Measurements from ENCODE around the gene TFB1M.
"Not testable (repeated sequence)": the region's sequence is repeated elsewhere in the genome, so short reads cannot be mapped to it uniquely, and the experiment has no call there.

The TFB1M gene

GRCh38 chr6:155219858-155220301 is 94.4 kb downstream of the TFB1M start:
- DNase-seq (ENCODE audit: insufficient read length, low spot score) (no peak), FAIRE-seq (no peak)

DNA sequence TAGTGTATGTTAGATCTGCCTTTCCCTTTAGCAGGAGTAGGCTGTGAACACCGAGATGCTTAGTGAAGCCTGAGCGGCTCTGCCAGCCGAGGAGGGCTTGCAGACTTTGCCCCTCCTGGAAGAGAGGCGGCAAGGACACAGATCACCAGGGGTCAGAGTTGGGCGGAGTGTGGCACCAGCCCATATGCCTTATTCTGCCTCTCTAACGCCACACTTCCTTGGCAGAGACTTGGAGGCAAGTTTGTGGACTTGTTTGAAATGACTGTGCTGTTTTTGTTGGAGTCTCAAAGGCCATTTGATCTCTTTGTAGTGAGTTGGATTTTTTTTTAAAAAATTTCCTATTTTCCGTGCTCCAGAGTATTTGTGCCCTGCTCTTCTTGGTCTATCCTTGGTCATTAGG is 95.0 kb downstream of the TFB1M start:
- DNase-seq (ENCODE audit: insufficient read length, low spot score) (no peak), FAIRE-seq (no peak)

More at GRCh38 chr6:155219858-155220301, 94.4 kb downstream of the TFB1M start:
- no peak for TF ChIP-seq POLR2A (IDR thresholded peaks at IDR 0.05; ENCODE audit: low read depth, low read length)

GRCh38 chr6:155218711-155219110 is 95.6 kb downstream of the TFB1M start:
- DNase-seq (ENCODE audit: insufficient read length, low spot score); FAIRE-seq: not testable (repeated sequence)

More for the DNA sequence above, 95.0 kb downstream of the TFB1M start:
- TF ChIP-seq POLR2A (IDR thresholded peaks at IDR 0.05; ENCODE audit: low read depth, low read length), result no peak

DNA sequence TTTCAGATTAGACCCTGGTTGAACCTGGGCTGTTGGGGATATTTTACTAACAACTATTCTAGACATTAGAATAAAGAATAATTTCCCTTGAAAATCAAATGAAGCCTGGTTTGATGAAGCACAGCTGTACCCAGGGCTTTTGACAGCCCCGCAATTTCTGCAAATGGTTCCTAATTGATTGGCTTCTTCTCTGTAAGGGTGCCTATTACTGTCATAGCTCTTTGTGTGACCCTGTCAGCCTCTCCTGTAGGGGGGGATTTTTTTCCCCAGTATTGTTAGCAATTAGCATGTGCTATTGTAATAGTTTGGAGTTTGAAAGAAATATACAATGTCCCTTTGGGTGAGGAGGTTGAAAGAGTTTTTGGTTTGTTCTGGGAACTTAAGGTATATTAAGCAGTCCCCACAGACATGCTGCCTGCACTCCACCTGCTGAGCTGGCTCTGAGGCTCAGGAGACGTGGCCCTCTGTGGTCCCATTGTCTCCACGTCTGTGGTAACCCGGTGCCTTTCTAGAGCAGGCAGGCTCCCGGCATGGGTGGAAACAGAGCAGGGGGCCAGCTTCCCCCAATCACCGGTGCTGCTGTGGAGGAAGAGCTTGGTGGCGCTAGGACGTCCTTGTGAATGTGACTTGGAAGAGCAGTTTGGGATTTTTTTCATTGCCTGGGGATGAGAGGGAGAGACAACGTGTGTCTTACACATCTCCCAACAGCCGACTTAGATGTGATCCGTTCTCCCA is 97.8 kb downstream of the TFB1M start:
- TF ChIP-seq POLR2A (IDR thresholded peaks at IDR 0.05; ENCODE audit: low read depth, low read length), result no peak
- no peak for FAIRE-seq
- no peak for DNase-seq (ENCODE audit: insufficient read length, low spot score)

DNA sequence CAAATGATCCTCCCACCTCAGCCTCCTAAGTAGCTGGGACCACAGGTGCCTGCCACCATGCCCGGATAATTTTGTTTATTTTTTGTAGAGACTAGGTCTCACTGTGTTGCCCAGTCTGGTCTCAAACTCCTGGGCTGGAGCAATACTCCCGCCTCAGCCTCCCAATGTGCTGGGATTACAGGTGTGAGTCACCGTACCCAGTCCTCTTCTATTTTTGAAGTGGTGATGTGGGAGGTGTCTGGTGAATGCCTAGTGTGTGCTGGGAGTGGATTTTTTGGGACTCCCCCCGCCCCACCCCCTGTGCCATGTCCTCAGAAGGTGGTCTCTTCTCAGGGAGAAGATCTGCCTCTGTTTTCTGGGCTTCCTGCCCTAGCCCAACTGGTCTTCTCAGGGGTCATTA is 98.4 kb downstream of the TFB1M start:
- DNase-seq (ENCODE audit: insufficient read length, low spot score), result no peak
- FAIRE-seq, result no peak
- TF ChIP-seq POLR2A (IDR thresholded peaks at IDR 0.05; ENCODE audit: low read depth, low read length), result no peak

GRCh38 chr6:155213611-155214372 is 100.5 kb downstream of the TFB1M start:
- FAIRE-seq (no peak), DNase-seq (ENCODE audit: insufficient read length, low spot score) (no peak)
- TF ChIP-seq POLR2A (IDR thresholded peaks at IDR 0.05; ENCODE audit: low read depth, low read length), result no peak

DNA sequence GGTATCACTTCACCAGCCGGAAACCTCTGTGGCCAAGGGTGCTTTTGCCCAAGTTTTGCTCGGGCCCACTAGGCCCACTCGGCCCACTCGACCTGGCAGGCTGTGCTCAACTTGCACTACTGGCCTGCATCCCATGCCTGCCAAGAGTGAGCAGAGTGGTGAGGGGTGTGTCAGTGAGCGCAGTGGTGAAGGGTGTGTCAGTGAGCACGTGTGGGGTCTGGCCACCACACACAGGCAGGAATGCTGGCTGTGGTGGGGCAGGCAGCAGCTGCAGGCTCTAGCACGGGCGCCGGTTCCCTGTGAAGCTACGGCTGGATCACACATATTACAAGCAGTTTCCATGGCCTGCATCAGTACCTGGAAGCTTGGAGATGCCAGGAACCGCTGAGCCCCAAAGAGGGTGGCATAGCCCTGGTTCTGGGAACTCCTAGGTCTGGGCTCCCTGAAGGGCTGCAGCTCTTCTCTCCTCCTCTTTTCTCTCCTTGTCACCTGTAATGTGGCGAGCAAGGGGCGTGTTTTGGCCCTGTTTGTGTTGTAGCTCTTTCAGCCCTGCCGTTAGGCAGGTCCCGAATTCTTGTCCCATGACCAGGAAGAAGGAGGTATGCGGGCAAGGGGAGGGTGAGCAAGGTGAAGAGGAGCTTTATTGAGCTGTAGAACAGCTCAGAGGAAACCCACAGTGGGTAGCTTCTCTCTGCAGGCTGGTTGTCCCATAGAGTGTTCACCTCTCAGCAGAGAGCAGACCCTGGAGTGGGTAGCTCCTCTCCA is 101.5 kb downstream of the TFB1M start:
- TF ChIP-seq POLR2A (IDR thresholded peaks at IDR 0.05; ENCODE audit: low read depth, low read length), result no peak
- no peak for FAIRE-seq
- no peak for DNase-seq (ENCODE audit: insufficient read length, low spot score)

GRCh38 chr6:155212106-155212505 is 102.2 kb downstream of the TFB1M start:
- no peak for DNase-seq (ENCODE audit: insufficient read length, low spot score)
- no peak for TF ChIP-seq POLR2A (IDR thresholded peaks at IDR 0.05; ENCODE audit: low read depth, low read length)
- no peak for FAIRE-seq

GRCh38 chr6:155207223-155207622 is 107.1 kb downstream of the TFB1M start:
- TF ChIP-seq POLR2A (IDR thresholded peaks at IDR 0.05; ENCODE audit: low read depth, low read length), result no peak
- DNase-seq (ENCODE audit: insufficient read length, low spot score) (no peak), FAIRE-seq (no peak)
